ENCODE results near the gene MOB2. TPM values are rescaled to one million over a fixed set of nuclear protein-coding genes. Genes with fewer than 3 reads are reported as not detected.

MOB2 gene
- total RNA-seq = 49.5 TPM
- long read RNA-seq, partial matches to known transcripts = 39 of 47 reads
- long read RNA-seq, other reads (novel, unspliced or antisense) = 6 of 47 reads

DNA sequence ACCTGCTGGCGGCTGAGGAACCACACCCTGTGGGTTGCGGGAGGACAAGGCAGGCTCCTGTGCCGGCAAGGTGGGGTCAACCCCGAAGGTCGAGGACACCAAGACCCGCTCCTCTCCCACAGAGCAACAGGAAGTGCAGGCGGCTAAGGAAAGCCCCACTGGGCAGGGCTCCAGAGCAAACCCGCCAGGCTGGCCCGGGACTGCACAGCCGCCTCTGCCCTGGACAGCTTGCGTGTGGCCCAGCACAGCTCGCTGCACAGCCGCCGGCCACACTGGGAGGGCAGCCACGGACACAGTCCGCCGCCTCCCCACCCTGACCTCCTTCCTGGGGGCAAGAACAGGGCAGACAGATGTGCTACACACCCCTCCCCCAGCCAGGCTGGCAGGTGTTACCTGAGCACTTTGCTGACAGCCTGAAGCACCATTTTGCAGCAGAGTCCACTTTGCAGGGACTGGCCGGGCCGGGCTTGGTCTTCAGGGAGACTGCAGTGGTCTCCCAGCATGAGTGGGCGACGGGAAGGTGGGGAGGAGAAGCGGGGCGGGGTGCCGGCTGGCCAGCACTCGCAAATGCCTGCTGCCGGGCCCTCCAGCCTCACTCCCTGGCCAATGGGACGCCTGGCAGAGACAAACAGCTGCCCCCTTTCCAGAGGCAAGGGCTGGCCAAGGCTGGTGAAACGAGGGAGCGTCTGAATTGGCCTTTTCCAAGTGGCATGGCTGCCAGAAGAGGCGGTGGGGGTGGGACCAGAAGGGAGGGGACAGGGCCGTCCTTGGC, at the start of gene MOB2:
Gene MOB2, minus strand, starts transcription at position 726 of the 772 bp plus-strand sequence. Its CDS starts 223 bp downstream, at position 503.
- DNase-seq = peak; percentile 32
- Histone ChIP-seq H3K9me3 (replicated peaks) (no peaks in the 10 kb centered on the region), H3K27me3 (ENCODE audit: low read depth) (no peaks in the 10 kb centered on the region), H3K4me3 (peak within 1 kb of the TSS; percentile 54), H3K27ac (replicated peaks) (peak within 1 kb of the TSS; percentile 61), H3K4me1 (peaks cover 85% of the 10 kb centered on the region), H3K36me3 (no peaks in the 10 kb centered on the region)
- TF ChIP-seq CTCF (IDR thresholded peaks at IDR 0.05; ENCODE audit: borderline replicate concordance) = no peak
- intact Hi-C loops (cut with micrococcal nuclease) = no loop called here

- no peaks in the 10 kb centered on the region for H3K36me3 ChIP-seq
- no peak for DNase-seq
- intact Hi-C loops (cut with micrococcal nuclease) = no loop called here
- no peaks in the 10 kb centered on the region for H3K9me3 ChIP-seq (replicated peaks)
- H3K4me1 ChIP-seq = peaks cover 79% of the 10 kb centered on the region
- no peak overlapping the region for H3K4me3 ChIP-seq
- peaks cover 5% of the 10 kb centered on the region for H3K27me3 ChIP-seq (ENCODE audit: low read depth)
- peak overlapping the region; percentile 68 for H3K27ac ChIP-seq (replicated peaks)
- no peak for TF ChIP-seq CTCF (IDR thresholded peaks at IDR 0.05; ENCODE audit: borderline replicate concordance)
Observed at GRCh38 chr11:1534682-1535081, 48.1 kb upstream of the MOB2 start.

- Histone ChIP-seq H3K4me3 (no peak overlapping the region), H3K36me3 (no peaks in the 10 kb centered on the region), H3K9me3 (replicated peaks) (no peaks in the 10 kb centered on the region), H3K4me1 (peaks cover 85% of the 10 kb centered on the region), H3K27me3 (ENCODE audit: low read depth) (peaks cover 5% of the 10 kb centered on the region), H3K27ac (replicated peaks) (peak overlapping the region; percentile 68)
- no peak for TF ChIP-seq CTCF (IDR thresholded peaks at IDR 0.05; ENCODE audit: borderline replicate concordance)
- intact Hi-C loops (cut with micrococcal nuclease) = no loop called here
- no peak for DNase-seq
Observed at GRCh38 chr11:1534171-1534570, 47.6 kb upstream of the MOB2 start.

- Histone ChIP-seq H3K27me3 (ENCODE audit: low read depth) (no peaks in the 10 kb centered on the region), H3K9me3 (replicated peaks) (no peaks in the 10 kb centered on the region), H3K36me3 (no peaks in the 10 kb centered on the region), H3K4me3 (peak overlapping the region; percentile 10), H3K27ac (replicated peaks) (peak overlapping the region; percentile 86), H3K4me1 (peaks cover 93% of the 10 kb centered on the region)
- intact Hi-C loops (cut with micrococcal nuclease) = no loop called here
- no peak for DNase-seq
- TF ChIP-seq CTCF (IDR thresholded peaks at IDR 0.05; ENCODE audit: borderline replicate concordance) = no peak
Observed at GRCh38 chr11:1533342-1533725, 46.8 kb upstream of the MOB2 start.

DNA sequence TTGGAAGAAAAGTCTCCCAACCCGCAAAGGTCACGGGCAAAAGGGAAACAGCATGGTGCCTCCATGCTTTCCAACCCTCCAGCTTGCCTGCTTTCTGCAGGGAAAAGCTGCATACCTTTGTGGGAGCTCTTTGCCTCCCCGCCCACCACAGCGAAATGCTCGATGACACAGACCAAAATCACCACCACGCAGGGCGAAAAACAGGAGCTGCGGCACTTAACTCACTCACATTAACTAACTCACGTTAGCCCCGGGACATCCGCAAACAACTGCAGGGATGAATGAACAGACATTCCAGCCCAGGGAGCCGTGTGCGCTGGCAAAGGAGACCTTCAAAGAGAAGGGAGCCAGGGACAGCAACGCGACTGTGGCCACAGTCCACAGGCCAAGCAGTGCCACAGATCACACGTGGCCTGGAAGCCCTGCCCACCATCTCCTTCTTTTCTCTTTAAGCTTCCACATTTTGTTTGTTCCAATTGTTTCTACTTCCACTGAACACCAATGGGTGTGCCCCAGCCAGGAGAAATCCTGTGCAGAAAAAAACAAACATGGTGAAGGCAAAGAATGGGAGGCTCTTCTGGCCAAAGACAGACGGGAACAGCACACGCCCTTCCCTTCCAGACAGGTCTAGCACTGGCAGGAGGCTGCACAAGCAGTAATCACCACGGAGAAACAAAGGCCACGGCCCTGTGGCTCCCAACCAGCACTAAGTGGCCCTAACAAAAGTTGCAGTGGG, 46.2 kb upstream of the MOB2 start:
- H3K9me3 ChIP-seq (replicated peaks) = no peaks in the 10 kb centered on the region
- H3K4me3 ChIP-seq = peak overlapping the region; percentile 13
- H3K27me3 ChIP-seq (ENCODE audit: low read depth) = no peaks in the 10 kb centered on the region
- H3K36me3 ChIP-seq = no peaks in the 10 kb centered on the region
- DNase-seq = no peak
- H3K27ac ChIP-seq (replicated peaks) = peak overlapping the region; percentile 86
- no peak for TF ChIP-seq CTCF (IDR thresholded peaks at IDR 0.05; ENCODE audit: borderline replicate concordance)
- H3K4me1 ChIP-seq = peaks cover 99% of the 10 kb centered on the region
- intact Hi-C loops (cut with micrococcal nuclease) = no loop called here
